Measurements from ENCODE around the gene TBCD. TPM values are rescaled to one million over a fixed set of nuclear protein-coding genes. Genes with fewer than 3 reads are reported as not detected.
"Not testable (repeated sequence)": the region's sequence is repeated elsewhere in the genome, so short reads cannot be mapped to it uniquely, and the experiment has no call there.

Gene TBCD
- total RNA-seq, 1 donor from 2014 or later: 49.9 TPM

DNA sequence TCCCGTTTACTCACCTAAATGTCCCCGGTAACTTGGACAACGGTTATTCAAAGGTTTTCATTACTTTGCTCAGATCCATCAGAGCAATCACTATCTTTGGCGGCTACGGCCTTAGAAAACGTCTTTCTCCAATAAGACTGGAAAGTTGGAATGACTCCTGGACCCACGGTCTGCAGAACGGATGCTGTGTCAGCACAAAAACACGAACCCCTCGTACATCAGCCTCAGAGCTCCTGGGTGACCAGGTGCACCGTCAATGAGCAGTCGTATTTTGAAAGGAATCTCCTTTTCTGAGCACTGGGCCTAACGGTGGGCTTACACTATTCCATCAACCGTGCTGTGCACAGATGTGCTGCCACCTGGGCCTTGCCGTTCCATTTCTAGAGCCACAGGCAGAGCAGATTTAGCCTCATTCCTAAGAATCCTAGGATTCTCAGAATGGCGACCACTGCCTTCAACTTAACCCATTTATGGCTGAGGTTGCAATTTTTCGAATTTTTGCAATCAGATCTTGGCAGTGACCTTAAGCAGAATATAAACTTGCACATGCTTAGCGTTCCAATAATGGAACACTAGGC, 198.7 kb downstream of the TBCD start:
- H3K27me3 Mint-ChIP-seq: no peaks in the 10 kb centered on the region
- TF ChIP-seq, protein P1, sequence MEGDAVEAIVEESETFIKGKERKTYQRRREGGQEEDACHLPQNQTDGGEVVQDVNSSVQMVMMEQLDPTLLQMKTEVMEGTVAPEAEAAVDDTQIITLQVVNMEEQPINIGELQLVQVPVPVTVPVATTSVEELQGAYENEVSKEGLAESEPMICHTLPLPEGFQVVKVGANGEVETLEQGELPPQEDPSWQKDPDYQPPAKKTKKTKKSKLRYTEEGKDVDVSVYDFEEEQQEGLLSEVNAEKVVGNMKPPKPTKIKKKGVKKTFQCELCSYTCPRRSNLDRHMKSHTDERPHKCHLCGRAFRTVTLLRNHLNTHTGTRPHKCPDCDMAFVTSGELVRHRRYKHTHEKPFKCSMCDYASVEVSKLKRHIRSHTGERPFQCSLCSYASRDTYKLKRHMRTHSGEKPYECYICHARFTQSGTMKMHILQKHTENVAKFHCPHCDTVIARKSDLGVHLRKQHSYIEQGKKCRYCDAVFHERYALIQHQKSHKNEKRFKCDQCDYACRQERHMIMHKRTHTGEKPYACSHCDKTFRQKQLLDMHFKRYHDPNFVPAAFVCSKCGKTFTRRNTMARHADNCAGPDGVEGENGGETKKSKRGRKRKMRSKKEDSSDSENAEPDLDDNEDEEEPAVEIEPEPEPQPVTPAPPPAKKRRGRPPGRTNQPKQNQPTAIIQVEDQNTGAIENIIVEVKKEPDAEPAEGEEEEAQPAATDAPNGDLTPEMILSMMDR (IDR thresholded peaks at IDR 0.05): no peak
- no peak overlapping the region for H3K4me3 Mint-ChIP-seq
- CTCF ChIA-PET: no interaction called here
- no peak for ATAC-seq (ENCODE audit: low read depth)
- POLR2A ChIA-PET: no interaction called here
- no peak overlapping the region for H3K27ac Mint-ChIP-seq
- intact Hi-C loops (cut with micrococcal nuclease): no loop called here
- peaks cover 37% of the 10 kb centered on the region for H3K36me3 Mint-ChIP-seq (ENCODE audit: low read depth)
- no peaks in the 10 kb centered on the region for H3K4me1 Mint-ChIP-seq
- peaks cover 26% of the 10 kb centered on the region for H3K9me3 Mint-ChIP-seq
- no peak for DNase-seq

DNA sequence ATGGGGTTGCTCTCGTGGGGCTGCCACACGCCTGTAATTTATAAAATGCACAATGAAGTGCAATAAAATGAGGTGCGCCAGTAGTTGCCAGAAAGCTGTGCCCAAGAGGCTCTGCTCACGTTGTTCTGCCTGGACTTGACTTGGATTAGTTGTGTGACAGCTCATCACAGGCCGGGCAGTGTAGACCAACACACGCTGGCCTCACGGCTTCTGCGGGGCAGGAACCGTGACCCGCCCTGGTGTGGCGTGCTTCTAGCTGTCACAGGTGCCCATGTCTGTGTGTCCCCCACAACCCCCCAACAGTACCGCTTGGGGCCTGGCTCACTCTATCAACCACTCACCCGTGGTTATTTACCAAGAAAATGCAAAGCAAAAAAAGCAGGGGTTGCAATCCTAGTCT, 200.2 kb downstream of the TBCD start:
- ATAC-seq (ENCODE audit: low read depth) (no peak), DNase-seq (no peak)
- H3K9me3 Mint-ChIP-seq: peaks cover 18% of the 10 kb centered on the region
- H3K4me3 Mint-ChIP-seq: no peak overlapping the region
- TF ChIP-seq, protein P1 (IDR thresholded peaks at IDR 0.05): no peak
- peaks cover 30% of the 10 kb centered on the region for H3K36me3 Mint-ChIP-seq (ENCODE audit: low read depth)
- H3K27me3 Mint-ChIP-seq: no peaks in the 10 kb centered on the region
- no peaks in the 10 kb centered on the region for H3K4me1 Mint-ChIP-seq
- H3K27ac Mint-ChIP-seq: no peak overlapping the region
- CTCF ChIA-PET: no interaction called here
- intact Hi-C loops (cut with micrococcal nuclease): no loop called here
- POLR2A ChIA-PET: no interaction called here

DNA sequence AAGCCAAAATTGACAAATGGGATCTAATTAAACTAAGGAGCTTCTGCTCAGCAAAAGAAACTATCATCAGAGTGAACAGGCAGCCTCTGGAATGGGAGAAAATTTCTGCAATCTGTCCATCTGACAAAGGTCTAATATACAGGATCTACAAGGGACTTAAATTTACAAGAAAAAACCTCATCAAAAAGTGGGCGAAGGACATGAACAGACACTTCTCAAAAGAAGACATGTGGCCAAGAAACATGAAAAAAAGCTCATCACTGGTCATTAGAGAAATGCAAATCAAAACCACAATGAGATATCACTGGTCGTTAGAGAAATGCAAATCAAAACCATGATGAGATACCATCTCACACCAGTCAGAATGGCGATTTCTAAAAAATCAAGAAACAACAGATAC, 203.2 kb downstream of the TBCD start:
- H3K4me3 Mint-ChIP-seq; intact Hi-C loops (cut with micrococcal nuclease); H3K4me1 Mint-ChIP-seq; H3K27me3 Mint-ChIP-seq; CTCF ChIA-PET; ATAC-seq (ENCODE audit: low read depth); POLR2A ChIA-PET; DNase-seq; H3K27ac Mint-ChIP-seq: not testable (repeated sequence)
- H3K36me3 Mint-ChIP-seq (ENCODE audit: low read depth): peaks cover 19% of the 10 kb centered on the region
- H3K9me3 Mint-ChIP-seq: peaks cover 18% of the 10 kb centered on the region

DNA sequence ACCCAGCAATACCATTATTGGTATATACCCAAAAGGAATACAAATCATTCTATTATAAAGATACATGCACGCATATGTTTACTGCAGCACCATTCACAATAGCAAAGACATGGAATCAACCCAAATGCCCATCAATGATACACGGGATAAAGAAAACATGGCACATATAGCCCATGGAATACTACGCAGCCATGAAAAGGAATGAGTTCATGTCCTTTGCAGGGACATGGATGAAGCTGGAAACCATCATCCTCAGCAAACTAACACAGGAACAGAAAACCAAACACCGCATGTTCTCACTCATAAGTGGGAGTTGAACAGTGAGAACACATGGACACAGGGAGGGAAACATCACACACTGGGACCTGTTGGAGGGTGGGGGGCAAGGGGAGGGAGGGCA, 203.8 kb downstream of the TBCD start:
- DNase-seq; ATAC-seq (ENCODE audit: low read depth); CTCF ChIA-PET; intact Hi-C loops (cut with micrococcal nuclease); H3K4me3 Mint-ChIP-seq; H3K4me1 Mint-ChIP-seq; H3K27me3 Mint-ChIP-seq; POLR2A ChIA-PET; H3K27ac Mint-ChIP-seq: not testable (repeated sequence)
- H3K36me3 Mint-ChIP-seq (ENCODE audit: low read depth): peaks cover 18% of the 10 kb centered on the region
- peaks cover 18% of the 10 kb centered on the region for H3K9me3 Mint-ChIP-seq

DNA sequence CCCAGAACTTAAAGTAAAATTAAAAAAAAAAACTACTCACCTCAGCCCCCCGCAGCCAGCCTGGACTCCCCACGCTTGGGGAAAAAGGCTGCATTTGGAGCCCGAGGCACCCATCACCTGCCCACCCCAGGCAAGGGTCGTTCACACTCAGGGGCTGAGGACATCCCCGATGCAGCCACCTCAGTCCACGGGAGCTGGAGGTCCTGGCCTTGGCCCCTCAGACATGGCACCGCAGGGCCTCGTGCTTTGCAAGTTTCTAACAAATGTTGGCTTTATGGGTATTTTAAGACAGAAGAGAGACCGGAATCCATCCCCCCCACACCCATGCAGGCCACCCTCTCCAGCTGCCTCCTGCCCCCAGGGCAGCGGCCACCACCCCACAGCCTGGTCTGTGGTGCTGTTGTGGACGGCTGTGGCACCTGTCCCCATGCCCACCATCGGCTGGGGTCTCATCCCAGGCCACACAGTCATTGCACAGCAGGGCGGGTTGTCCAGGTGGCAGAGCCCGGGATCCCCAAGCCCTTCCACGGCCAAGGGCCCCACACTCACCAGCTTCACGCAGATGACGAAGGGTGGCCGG, 204.4 kb downstream of the TBCD start:
- no peak overlapping the region for H3K27ac Mint-ChIP-seq
- TF ChIP-seq, protein P1 (IDR thresholded peaks at IDR 0.05): no peak
- ATAC-seq (ENCODE audit: low read depth) (no peak), DNase-seq (no peak)
- H3K4me1 Mint-ChIP-seq: no peaks in the 10 kb centered on the region
- H3K4me3 Mint-ChIP-seq: no peak overlapping the region
- H3K9me3 Mint-ChIP-seq: peaks cover 18% of the 10 kb centered on the region
- H3K36me3 Mint-ChIP-seq (ENCODE audit: low read depth): peaks cover 18% of the 10 kb centered on the region
- ChIA-PET POLR2A (no interaction called here), CTCF (no interaction called here)
- H3K27me3 Mint-ChIP-seq: no peaks in the 10 kb centered on the region
- intact Hi-C loops (cut with micrococcal nuclease): no loop called here

DNA sequence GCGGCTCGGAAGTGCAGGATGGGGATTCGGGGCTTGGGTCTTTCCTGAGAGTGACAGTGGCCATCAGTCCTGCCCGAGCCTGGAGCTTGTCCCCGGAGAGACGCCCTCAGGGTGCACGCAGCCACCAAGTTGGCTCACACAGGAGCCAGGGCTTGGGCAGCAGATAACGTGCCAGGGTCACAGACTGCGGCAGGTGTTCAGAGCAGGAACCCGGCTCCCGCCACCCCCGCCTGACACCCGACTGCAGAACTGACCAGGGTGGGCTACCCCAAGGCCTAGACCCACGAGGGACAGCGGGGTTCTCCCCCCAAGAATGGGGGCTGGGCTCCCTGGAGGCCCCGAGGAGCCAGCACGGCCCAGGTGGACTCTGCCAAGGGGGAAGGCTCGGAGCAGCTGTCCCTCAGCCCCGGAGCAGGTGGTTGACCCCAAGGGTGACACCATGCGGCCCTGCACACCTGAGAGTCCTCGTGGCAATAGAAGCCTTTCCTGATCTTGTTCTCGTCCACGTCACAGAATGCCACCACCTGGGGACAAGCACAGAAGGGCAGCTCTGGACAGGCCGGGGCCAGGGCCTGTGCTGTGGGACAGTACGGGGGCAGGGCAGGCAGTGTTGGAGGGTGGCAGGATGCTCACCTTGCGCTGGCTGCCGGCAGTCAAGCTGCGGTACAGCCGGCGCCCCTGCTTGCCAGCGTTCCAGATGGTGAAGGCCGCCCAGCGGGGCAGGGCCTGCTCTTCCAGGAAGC, 205.0 kb downstream of the TBCD start:
- CTCF ChIA-PET: no interaction called here
- no peak for ATAC-seq (ENCODE audit: low read depth)
- H3K4me1 Mint-ChIP-seq: no peaks in the 10 kb centered on the region
- TF ChIP-seq, protein P1 (IDR thresholded peaks at IDR 0.05): no peak
- peaks cover 18% of the 10 kb centered on the region for H3K9me3 Mint-ChIP-seq
- H3K27ac Mint-ChIP-seq: no peak overlapping the region
- POLR2A ChIA-PET: no interaction called here
- intact Hi-C loops (cut with micrococcal nuclease): no loop called here
- H3K36me3 Mint-ChIP-seq (ENCODE audit: low read depth): peaks cover 18% of the 10 kb centered on the region
- H3K27me3 Mint-ChIP-seq: no peaks in the 10 kb centered on the region
- no peak for DNase-seq
- no peak overlapping the region for H3K4me3 Mint-ChIP-seq

Measured in activated B cell treated with CpG ODN at 0.5 μM for 24 hours (primary cell).